Left kidney (tissue), 2 donors: ENCODE data around the gene CPEB4. TPM values are rescaled to one million over a fixed set of nuclear protein-coding genes. Genes with fewer than 3 reads are reported as not detected.

ENCODE experiments used
- DNase-seq: peaks from one replicate; pipeline ENCODE4 v3.0.0-alpha.2; 2013
- polyA plus RNA-seq: library from polyadenylated mRNA; unstranded; fragments of 120-200 nt; gene quantifications from one replicate; pipeline ENCODE4 v1.2.1, GENCODE V29; 2013; ENCODE audit not compliant: insufficient read length

The CPEB4 gene
- polyA plus RNA-seq, 1 donor = 46.0 TPM

- no peak for DNase-seq
Observed at GRCh38 chr5:173884402-173885053, 3.6 kb upstream of the CPEB4 start.

- DNase-seq = no peak
Observed at GRCh38 chr5:173885054-173885443, 3.1 kb upstream of the CPEB4 start.

- DNase-seq = no peak
Observed at GRCh38 chr5:173885475-173886010, 2.6 kb upstream of the CPEB4 start.

- DNase-seq = no peak
Observed at GRCh38 chr5:173886150-173886549, 2.0 kb upstream of the CPEB4 start.

GRCh38 chr5:173888473-173889131, 453 bp downstream of the CPEB4 start:
- DNase-seq = no peak

- DNase-seq = no peak
Observed at GRCh38 chr5:173890195-173890991, 2.2 kb downstream of the CPEB4 start.

GRCh38 chr5:173891308-173892116, 3.4 kb downstream of the CPEB4 start:
- DNase-seq = no peak

GRCh38 chr5:173893192-173893561, 5.0 kb downstream of the CPEB4 start:
- DNase-seq = no peak

GRCh38 chr5:173895401-173896165, 7.4 kb downstream of the CPEB4 start:
- DNase-seq = no peak

- no peak for DNase-seq
Observed at GRCh38 chr5:173896631-173897030, 8.5 kb downstream of the CPEB4 start.

- no peak for DNase-seq
Observed at GRCh38 chr5:173901705-173902104, 13.6 kb downstream of the CPEB4 start.

GRCh38 chr5:173902334-173902733, 14.2 kb downstream of the CPEB4 start:
- DNase-seq = no peak

GRCh38 chr5:173902743-173903142, 14.6 kb downstream of the CPEB4 start:
- DNase-seq = no peak

GRCh38 chr5:173903396-173904140, 15.4 kb downstream of the CPEB4 start:
- DNase-seq = no peak

- DNase-seq = no peak
Observed at GRCh38 chr5:173904151-173904550, 16.0 kb downstream of the CPEB4 start.

GRCh38 chr5:173907284-173907683, 19.1 kb downstream of the CPEB4 start:
- DNase-seq = no peak

- no peak for DNase-seq
Observed at GRCh38 chr5:173907686-173908371, 19.7 kb downstream of the CPEB4 start.

GRCh38 chr5:173909199-173909598, 21.1 kb downstream of the CPEB4 start:
- no peak for DNase-seq

GRCh38 chr5:173910215-173910614, 22.1 kb downstream of the CPEB4 start:
- DNase-seq = no peak

- DNase-seq = no peak
Observed at GRCh38 chr5:173911623-173912022, 23.5 kb downstream of the CPEB4 start.
